GM18526 (cell line): ENCODE measurements around the gene AKT1.
A peak's percentile ranks its signal among the peaks of the same experiment; 100 is the strongest.

ENCODE experiments used
- POLR2A ChIP-seq: IDR thresholded peaks from 3 replicates; pipeline ENCODE4 v1.6.1; 2011; ENCODE audit not compliant: insufficient read length; ENCODE audit errors: extremely low read depth

AKT1 gene

GRCh38 chr14:104803280-104803911, 7.8 kb upstream of the AKT1 start:
- no peak for TF ChIP-seq POLR2A

GRCh38 chr14:104802394-104803184, 7.0 kb upstream of the AKT1 start:
- no peak for TF ChIP-seq POLR2A

- TF ChIP-seq POLR2A = no peak
These were observed 6.2 kb upstream of the AKT1 start for GRCh38 chr14:104801520-104802393.

- TF ChIP-seq POLR2A = no peak
These were observed 5.4 kb upstream of the AKT1 start, which contains the start of gene ZBTB42 for GRCh38 chr14:104800771-104801519. ZBTB42 (plus strand) TSS chr14:104801101; CDS start chr14:104801198, 97 bp downstream.

GRCh38 chr14:104800015-104800770, 4.6 kb upstream of the AKT1 start:
- TF ChIP-seq POLR2A = peak; percentile 39

- TF ChIP-seq POLR2A = no peak
These were observed 3.9 kb upstream of the AKT1 start for GRCh38 chr14:104799244-104800014.

GRCh38 chr14:104798300-104799243, 3.0 kb upstream of the AKT1 start:
- no peak for TF ChIP-seq POLR2A

GRCh38 chr14:104797115-104798044, 1.8 kb upstream of the AKT1 start:
- no peak for TF ChIP-seq POLR2A

- TF ChIP-seq POLR2A = no peak
These were observed 1.1 kb upstream of the AKT1 start for GRCh38 chr14:104796687-104797081.

GRCh38 chr14:104795781-104796686, 486 bp upstream of the AKT1 start:
- peak; percentile 72 for TF ChIP-seq POLR2A

GRCh38 chr14:104794631-104794992, 936 bp downstream of the AKT1 start:
- TF ChIP-seq POLR2A = no peak

GRCh38 chr14:104794099-104794498, 1.4 kb downstream of the AKT1 start:
- TF ChIP-seq POLR2A = no peak
